HG02623 (cell line): ENCODE results near the gene ZNF764.
"Not testable (repeated sequence)": the region's sequence is repeated elsewhere in the genome, so short reads cannot be mapped to it uniquely, and the experiment has no call there.

Experiments used
- ATAC-seq: cut with Tn5 transposase; IDR thresholded peaks from one replicate; pipeline ENCODE4 v1.9.1; 2021; ENCODE audit warnings: moderate library complexity; ENCODE audit not compliant: unreplicated experiment

Gene ZNF764

GRCh38 chr16:30528799-30529457 lies 29.2 kb downstream of the ZNF764 start:
- ATAC-seq: no peak

GRCh38 chr16:30527635-30528178 lies 30.5 kb downstream of the ZNF764 start:
- no peak for ATAC-seq

DNA sequence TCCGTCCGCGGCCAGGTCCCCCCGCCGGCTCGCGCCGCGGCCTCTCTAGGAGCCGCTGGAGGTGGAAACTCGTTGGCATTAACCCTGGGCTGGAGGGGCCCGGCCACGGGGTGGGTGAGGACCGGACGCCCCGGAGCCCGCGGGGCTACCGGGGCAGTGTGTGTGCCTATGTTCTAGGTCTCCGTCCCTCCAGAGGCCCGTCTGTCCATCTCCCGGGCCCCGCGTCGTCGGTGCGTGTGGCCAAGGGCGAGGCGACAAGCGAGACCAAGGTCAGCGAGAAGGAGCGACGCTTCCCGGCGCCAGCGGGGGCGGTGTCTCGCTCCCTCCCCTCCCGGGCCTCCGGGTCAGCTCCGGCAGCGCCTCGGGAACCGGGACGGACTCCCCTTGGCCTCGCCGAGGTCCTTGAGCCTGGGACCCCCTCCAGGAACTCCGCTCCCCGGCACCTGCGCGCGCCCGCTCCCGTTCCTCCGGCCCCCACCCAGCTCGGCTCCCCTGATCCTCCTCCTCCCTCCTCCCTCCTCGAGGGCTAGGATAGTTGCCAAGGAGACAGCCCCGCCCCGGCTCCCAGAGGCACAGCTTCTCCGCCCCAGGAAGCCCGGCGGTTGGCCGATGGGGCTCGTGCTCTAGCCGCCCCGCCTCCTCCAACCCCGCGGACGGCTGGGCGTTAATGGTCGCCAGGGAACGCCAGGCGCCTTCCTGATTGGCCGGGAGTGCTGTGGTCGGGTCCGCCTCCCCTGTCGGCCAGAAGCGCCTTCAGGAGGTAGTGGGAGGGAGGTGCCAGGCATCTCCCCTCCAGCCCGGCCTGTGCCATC lies 31.1 kb downstream of the ZNF764 start:
- peak; percentile 75 for ATAC-seq

DNA sequence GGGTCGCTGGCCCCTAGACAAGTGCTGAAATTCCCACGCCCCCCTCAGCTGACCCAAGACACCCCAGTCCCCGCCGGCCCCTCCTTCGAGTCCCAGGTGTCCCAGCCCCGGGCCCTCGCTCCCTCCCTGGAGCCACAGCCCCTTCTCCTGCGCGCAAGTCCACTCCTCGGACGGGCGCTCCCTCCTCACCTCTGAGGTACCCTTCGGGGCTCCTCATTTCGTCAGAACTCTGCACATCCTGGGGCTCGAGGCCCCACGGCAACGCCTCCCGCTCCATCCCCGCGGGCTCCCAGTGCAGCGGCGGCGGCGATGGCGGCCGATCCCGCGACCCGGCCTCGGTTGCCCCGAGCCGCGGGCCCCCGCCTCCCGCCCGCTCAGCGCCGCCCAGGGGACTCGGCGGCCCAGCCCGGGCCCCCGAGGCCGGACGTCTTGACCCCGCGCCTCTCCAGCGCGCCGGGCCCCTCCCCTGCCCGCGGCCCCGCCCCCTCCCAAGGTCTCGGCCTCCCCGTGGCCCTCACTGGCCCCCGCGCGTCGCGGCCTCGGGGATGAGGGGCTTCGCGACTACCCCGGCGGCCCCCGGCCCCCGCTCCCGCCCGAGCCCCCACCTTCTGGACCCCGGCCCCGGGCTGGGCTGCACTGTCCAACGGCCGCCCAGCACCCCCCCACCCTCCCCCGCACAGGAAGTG lies 31.9 kb downstream of the ZNF764 start, which contains the start of gene ZNF768:
Gene ZNF768 (minus strand): TSS at position 430 of the 686 bp plus-strand sequence. CDS start 153 bp downstream, at position 277.
- ATAC-seq: peak; percentile 23

DNA sequence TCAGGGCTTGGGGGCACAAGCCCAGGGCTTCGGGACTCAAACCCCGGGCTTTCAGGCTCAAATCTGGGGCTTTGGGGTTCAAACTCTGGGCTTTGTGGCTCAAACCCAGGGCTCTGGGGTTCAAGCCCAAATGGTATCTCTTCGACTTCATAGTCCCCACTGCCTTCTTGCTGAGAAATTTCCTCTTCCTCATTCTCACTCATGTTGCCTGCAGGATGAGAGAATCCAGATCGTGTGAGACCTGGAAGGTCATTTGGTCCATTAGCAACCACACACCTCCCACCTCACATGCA lies 32.4 kb downstream of the ZNF764 start:
- no peak for ATAC-seq

DNA sequence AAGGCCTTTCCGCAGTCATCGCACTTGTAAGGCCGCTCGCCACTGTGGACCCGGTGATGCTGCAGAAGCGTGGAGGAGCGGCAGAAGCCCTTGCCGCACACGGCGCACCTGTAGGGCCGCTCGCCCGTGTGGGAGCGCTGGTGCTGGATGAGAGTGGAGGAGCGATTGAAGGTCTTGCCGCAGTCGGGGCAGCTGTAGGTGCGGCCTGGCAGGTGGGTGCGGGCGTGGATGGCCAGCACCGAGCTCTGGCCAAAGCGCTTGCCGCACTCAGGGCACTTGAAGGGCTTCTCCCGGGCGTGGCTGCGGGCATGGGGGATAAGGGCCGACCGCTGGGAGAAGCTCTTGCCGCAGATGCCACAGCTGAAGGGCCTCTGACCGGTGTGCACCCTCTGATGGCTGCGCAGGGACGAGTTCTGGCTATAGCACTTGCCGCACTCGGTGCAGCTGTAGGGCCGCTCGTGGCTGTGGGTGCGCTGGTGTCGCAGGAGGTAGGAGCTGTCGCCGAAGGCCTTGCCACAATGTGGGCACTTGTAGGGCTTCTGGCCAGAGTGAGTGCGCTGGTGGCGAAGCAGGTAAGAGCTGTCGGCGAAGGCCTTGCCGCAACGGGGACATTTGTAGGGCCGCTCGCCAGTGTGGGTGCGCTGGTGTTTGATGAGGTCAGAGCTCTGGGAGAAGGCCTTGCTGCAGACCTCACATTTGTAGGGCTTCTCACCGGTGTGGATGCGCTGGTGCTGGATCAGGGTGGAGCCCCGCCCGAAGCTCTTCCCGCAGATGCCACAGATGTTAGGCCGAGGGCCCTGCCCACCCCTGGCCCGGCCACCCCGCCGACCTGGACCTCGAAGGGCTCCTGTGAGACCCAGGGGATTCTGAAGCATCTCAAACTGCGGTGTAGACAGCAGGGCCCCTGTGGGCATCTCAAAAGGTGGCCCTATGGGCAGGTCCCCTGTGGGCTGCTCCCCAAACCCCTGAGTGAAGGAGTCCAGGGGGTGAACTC lies 33.3 kb downstream of the ZNF764 start:
- no peak for ATAC-seq

- no peak for ATAC-seq
Measured at GRCh38 chr16:30523768-30524574, 34.2 kb downstream of the ZNF764 start.

- not testable (repeated sequence) for ATAC-seq
Measured at GRCh38 chr16:30522702-30523463, 35.3 kb downstream of the ZNF764 start.

DNA sequence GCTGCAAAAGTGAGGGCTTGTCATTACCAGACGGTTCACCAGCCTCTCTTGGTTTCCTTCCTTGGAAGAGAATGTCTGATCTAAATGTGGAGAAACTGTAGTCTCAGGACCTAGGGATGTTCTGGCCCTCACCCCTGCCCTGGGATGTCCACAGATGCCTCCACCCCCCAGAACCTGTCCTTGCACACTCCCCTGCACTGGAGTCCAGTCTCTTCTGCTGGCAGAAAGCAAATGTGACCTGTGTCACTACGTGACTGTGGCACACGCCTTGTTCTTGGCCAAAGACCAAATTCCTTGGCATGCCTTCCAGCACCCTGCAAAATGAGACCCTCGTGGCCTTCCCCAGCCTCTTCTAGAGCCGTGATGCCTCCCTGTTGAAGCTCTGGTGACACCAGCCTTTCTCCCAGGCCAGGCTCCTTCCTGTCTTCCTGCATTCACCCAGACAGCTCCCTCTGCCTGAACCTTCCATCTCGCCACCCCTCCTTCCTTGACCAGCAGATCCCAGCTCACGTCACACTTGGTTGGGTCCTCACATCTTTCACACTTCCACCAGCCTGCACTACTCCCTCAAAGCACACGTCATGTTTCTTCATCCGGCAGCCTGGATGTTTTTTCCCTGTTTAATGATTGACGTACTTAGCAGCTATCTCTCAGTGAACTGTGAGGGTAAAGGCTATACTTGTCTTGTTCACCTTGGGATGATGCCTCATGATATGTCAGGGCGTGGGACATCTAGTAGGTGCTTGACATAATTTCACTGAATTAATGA lies 36.1 kb downstream of the ZNF764 start:
- no peak for ATAC-seq

DNA sequence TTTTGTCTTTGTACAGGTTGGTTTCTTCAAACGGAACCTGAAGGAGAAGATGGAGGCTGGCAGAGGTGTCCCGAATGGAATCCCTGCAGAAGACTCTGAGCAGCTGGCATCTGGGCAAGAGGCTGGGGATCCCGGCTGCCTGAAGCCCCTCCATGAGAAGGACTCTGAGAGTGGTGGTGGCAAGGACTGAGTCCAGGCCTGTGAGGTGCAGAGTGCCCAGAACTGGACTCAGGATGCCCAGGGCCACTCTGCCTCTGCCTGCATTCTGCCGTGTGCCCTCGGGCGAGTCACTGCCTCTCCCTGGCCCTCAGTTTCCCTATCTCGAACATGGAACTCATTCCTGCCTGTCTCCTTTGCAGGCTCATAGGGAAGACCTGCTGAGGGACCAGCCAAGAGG lies 36.7 kb downstream of the ZNF764 start:
- ATAC-seq: no peak

GRCh38 chr16:30519120-30520049 lies 38.8 kb downstream of the ZNF764 start:
- ATAC-seq: no peak

GRCh38 chr16:30518552-30518951 lies 39.6 kb downstream of the ZNF764 start:
- no peak for ATAC-seq

DNA sequence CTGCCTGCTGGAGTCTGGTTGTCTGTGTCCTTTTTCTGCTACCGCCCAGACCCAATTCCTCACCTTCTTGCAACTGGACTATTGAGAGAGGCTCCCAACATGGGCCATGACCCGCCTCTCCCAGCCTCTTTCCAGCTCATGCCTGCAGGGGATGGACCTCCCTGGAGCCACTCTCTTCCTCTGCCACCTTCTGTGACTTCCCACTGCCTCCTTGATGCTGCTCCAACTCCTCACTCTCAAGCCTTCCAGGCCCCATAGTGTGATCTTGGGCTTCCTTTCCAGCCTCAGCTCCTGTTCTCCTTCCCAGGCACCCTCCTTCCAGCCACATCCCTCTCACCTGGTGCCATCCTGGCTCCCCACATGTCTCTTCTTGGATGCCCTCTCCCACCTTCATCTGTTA lies 42.9 kb downstream of the ZNF764 start:
- ATAC-seq: no peak

DNA sequence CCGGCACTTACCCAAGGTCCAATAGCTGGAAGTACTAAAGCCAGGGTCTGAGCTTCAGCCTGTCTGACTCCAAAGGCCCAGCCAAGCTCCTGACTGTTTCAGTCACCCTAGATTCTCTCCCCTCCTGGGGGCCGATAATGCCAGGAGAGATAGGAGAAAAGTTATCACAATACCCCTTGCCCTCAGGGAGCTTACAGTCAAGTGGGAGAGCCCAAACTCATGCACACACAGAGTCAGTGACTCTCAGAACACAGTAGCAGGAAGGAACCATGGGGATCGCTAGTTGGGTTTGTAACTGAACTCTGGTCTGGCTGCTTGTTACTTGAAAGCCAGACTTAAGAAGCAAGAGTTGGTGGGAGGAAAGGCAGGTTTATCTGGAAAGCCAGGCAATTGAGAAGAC lies 46.7 kb downstream of the ZNF764 start:
- no peak for ATAC-seq

GRCh38 chr16:30510376-30510938 lies 47.7 kb downstream of the ZNF764 start:
- ATAC-seq: no peak

GRCh38 chr16:30509081-30509765 lies 49.0 kb downstream of the ZNF764 start:
- no peak for ATAC-seq
